Measurements from ENCODE around the gene VPS41.

The VPS41 gene

DNA sequence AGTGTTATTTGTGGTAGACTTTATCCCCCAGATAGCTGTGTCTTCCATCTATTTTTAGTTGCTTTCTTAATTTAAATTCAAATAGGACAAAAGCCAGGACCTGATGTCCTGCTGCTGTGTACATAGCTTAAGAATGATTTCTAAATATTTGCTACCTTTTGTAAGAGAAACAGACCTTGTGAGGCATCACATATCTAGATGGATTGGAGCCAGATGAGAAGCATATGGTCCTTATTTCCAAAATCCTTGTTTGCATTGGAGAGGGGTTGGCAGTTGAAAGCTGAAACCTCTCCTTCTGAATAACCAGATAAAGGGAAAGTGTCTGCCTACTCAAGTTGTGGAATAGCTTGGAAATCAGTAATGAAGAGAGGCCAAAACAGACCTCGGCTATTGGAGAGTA, 227.1 kb downstream of the VPS41 start:
- no peak overlapping the region for H3K4me3 ChIP-seq (ENCODE audit: low read depth, low read length)
- ChIA-PET POLR2A (no interaction called here), CTCF (interaction anchor here (1.2 to 1.4 kb wide), 2 partner anchors 17 to 21 kb away, joined by 4 to 6 read pairs; no protein-coding TSS in a partner anchor)
- TF ChIP-seq, protein P1, sequence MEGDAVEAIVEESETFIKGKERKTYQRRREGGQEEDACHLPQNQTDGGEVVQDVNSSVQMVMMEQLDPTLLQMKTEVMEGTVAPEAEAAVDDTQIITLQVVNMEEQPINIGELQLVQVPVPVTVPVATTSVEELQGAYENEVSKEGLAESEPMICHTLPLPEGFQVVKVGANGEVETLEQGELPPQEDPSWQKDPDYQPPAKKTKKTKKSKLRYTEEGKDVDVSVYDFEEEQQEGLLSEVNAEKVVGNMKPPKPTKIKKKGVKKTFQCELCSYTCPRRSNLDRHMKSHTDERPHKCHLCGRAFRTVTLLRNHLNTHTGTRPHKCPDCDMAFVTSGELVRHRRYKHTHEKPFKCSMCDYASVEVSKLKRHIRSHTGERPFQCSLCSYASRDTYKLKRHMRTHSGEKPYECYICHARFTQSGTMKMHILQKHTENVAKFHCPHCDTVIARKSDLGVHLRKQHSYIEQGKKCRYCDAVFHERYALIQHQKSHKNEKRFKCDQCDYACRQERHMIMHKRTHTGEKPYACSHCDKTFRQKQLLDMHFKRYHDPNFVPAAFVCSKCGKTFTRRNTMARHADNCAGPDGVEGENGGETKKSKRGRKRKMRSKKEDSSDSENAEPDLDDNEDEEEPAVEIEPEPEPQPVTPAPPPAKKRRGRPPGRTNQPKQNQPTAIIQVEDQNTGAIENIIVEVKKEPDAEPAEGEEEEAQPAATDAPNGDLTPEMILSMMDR (IDR thresholded peaks at IDR 0.05; ENCODE audit: insufficient read depth, low read length, missing control alignments), result no peak
- DNase-seq (ENCODE audit: low read depth, low spot score), result no peak

DNA sequence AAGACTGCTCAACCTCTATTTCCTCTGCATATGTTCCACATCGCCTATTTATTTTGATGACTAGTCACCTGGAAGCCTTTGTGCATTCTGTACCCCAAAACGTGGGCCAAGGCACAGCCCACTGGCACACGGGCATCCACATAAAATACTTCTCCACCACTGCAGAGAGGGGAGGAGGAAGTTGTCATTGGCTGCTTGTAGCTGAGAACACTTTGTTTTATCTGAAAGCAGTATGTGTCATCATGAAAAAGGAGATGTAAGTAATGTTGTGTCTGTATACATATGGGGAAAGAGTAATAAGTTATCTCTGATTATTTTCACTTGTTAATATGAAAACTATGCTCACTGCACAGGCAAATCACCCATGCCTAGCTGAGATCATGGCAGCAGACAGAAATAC, 229.6 kb downstream of the VPS41 start:
- POLR2A ChIA-PET, result no interaction called here
- DNase-seq (ENCODE audit: low read depth, low spot score), result no peak
- TF ChIP-seq, protein P1 (IDR thresholded peaks at IDR 0.05; ENCODE audit: insufficient read depth, low read length, missing control alignments), result no peak
- no peak overlapping the region for H3K4me3 ChIP-seq (ENCODE audit: low read depth, low read length)
- CTCF ChIA-PET, result interaction anchor here (1.5 to 2.6 kb wide), 2 partner anchors 19 to 311 kb away, joined by 5 to 10 read pairs; no protein-coding TSS in a partner anchor

DNA sequence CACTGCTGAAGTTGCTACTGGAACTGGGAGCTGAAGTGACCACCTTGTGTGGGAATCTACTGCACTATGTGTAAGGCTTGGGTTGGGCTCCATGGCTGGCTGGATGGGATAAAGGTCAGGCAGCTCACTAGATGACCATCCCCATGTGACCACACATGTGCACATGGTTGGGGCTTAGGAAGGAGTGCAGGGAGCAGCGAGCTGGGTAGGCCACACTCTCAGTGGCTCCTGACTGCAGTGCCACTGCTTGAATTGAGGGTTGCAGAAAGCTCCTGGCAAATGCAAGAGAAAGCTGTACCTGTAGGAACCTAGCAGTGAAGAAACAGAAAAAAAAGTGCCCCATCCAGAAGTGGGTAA, 230.3 kb downstream of the VPS41 start:
- POLR2A ChIA-PET, result no interaction called here
- no peak overlapping the region for H3K4me3 ChIP-seq (ENCODE audit: low read depth, low read length)
- DNase-seq (ENCODE audit: low read depth, low spot score), result no peak
- TF ChIP-seq, protein P1 (IDR thresholded peaks at IDR 0.05; ENCODE audit: insufficient read depth, low read length, missing control alignments), result no peak
- CTCF ChIA-PET, result interaction anchor here (1.0 to 2.6 kb wide), 3 partner anchors 19 to 310 kb away, joined by 4 to 10 read pairs (median 5); no protein-coding TSS in a partner anchor

DNA sequence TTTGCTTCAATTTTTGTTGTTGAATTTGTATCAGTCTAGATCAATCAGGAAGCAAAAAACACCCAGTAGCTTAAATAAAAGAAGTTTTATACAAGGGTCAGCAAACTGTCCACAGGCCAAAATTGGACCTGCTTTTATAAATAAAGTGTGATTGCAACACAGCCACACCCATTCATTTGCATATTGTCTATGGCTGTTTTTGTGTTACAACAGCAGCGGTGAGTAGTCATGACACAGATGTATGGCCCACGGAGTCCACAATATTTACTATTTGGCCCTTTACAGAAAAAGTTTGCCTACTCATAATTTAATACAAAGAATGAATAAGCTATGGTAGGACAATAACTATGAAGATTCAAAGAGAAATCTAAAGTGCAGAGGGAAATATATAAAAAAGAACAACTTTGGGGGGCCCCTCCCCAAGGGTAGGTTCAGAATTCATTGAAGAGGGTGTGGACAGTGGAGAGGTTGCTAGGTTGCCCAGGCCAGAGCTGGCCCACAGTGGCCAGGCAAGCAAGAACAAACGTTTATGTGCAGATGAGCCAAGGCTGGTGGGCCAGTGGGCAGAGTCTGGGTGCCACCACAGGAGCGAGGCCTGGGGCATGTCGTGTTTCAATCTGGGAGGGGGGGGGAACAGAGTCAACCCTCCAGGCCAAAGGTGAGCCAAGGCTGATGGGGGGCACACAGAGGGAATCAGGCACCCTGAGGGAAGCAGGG, 230.9 kb downstream of the VPS41 start:
- ChIA-PET POLR2A (no interaction called here), CTCF (interaction anchor here (1.0 to 2.6 kb wide), 3 partner anchors 18 to 310 kb away, joined by 4 to 10 read pairs (median 5); no protein-coding TSS in a partner anchor)
- H3K4me3 ChIP-seq (ENCODE audit: low read depth, low read length), result no peak overlapping the region
- no peak for DNase-seq (ENCODE audit: low read depth, low spot score)
- TF ChIP-seq, protein P1 (IDR thresholded peaks at IDR 0.05; ENCODE audit: insufficient read depth, low read length, missing control alignments), result no peak

DNA sequence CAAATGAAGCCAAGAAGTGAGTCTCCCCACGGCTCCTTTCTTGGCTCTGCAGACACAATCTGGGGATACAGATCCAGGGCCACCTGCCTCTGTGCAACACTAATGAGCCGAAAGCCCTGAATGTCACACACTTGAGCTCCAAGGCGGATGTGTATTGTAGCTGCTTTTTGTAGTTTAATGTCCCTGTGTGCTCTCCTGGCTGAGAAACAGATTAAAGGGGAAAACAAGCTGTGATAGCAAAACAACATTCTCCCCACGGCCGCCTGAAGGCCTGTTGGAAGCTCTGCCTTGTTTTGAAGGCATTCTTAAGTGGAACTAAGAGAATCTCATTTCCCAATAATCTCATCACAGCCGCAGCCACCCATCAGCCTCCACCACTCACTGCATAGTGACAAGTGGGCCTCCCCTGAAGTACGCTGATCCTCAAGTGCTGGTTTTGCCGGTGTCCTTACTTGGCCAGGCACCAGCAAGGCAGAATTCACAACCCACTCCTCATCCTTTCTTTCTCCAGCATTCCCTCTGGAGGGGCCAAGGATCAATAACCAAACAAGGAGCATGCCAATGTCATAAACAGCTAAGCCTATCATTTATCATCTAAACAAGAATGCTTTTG, 233.4 kb downstream of the VPS41 start:
- ChIA-PET POLR2A (no interaction called here), CTCF (interaction anchor here (1.3 kb wide), 1 partner anchor 15 kb away, joined by 3 read pairs; no protein-coding TSS in a partner anchor)

DNA sequence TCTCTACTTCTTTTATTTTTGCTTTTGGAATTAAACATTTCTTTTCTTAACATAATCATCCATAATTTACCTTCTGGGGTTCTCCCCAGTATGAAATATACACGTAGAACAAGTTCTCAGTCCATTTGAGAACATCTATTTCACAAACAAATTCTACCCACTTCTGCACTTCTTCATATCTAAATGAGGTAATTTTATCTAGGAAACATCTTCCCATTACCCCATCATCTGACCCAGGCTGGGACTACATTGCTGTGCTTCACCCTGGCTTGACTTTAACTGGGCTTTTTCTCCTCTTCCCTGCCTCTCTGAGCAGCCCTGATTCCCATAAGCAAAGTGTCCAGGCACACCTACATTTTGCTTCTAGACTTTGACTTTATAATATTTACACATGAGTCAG, 234.5 kb downstream of the VPS41 start:
- TF ChIP-seq, protein P1 (IDR thresholded peaks at IDR 0.05; ENCODE audit: insufficient read depth, low read length, missing control alignments), result no peak
- no peak for DNase-seq (ENCODE audit: low read depth, low spot score)
- ChIA-PET POLR2A (no interaction called here), CTCF (interaction anchor here (1.0 to 1.3 kb wide), 2 partner anchors 14 to 222 kb away, joined by 3 read pairs; no protein-coding TSS in a partner anchor)
- H3K4me3 ChIP-seq (ENCODE audit: low read depth, low read length), result no peak overlapping the region

More for the DNA sequence above, 233.4 kb downstream of the VPS41 start:
- no peak for DNase-seq (ENCODE audit: low read depth, low spot score)
- TF ChIP-seq, protein P1 (IDR thresholded peaks at IDR 0.05; ENCODE audit: insufficient read depth, low read length, missing control alignments), result no peak
- H3K4me3 ChIP-seq (ENCODE audit: low read depth, low read length), result no peak overlapping the region
